ENCODE measurements around the gene MTA2.

The MTA2 gene

GRCh38 chr11:62599069-62599696 is 2.5 kb downstream of the MTA2 start (continued):
- TF ChIP-seq, protein P1, sequence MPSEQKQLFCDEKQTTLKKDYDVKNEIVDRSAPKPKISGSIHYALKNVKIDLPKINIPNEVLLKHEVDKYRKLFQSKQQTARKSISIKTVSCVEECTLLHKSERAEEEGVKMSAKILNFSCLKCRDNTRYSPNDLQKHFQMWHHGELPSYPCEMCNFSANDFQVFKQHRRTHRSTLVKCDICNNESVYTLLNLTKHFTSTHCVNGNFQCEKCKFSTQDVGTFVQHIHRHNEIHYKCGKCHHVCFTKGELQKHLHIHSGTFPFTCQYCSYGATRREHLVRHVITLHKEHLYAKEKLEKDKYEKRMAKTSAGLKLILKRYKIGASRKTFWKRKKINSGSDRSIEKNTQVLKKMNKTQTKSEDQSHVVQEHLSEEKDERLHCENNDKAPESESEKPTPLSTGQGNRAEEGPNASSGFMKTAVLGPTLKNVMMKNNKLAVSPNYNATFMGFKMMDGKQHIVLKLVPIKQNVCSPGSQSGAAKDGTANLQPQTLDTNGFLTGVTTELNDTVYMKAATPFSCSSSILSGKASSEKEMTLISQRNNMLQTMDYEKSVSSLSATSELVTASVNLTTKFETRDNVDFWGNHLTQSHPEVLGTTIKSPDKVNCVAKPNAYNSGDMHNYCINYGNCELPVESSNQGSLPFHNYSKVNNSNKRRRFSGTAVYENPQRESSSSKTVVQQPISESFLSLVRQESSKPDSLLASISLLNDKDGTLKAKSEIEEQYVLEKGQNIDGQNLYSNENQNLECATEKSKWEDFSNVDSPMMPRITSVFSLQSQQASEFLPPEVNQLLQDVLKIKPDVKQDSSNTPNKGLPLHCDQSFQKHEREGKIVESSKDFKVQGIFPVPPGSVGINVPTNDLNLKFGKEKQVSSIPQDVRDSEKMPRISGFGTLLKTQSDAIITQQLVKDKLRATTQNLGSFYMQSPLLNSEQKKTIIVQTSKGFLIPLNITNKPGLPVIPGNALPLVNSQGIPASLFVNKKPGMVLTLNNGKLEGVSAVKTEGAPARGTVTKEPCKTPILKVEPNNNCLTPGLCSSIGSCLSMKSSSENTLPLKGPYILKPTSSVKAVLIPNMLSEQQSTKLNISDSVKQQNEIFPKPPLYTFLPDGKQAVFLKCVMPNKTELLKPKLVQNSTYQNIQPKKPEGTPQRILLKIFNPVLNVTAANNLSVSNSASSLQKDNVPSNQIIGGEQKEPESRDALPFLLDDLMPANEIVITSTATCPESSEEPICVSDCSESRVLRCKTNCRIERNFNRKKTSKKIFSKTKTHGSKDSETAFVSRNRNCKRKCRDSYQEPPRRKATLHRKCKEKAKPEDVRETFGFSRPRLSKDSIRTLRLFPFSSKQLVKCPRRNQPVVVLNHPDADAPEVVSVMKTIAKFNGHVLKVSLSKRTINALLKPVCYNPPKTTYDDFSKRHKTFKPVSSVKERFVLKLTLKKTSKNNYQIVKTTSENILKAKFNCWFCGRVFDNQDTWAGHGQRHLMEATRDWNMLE (tag by site-specific recombination; conservative IDR thresholded peaks at IDR 0.05; ENCODE audit: low read depth) = peak; percentile 52
- no peak for TF ChIP-seq ZNF132 (tag by site-specific recombination; IDR thresholded peaks at IDR 0.05; ENCODE audit: borderline replicate concordance)
- no peak for TF ChIP-seq ZNF239 (tag by site-specific recombination; IDR thresholded peaks at IDR 0.05)
- TF ChIP-seq ZNF600 (tag by site-specific recombination; IDR thresholded peaks at IDR 0.05) = no peak
- no peak for TF ChIP-seq ZNF473 (tag by site-specific recombination; IDR thresholded peaks at IDR 0.05)
- TF ChIP-seq ZNF843 (tag by site-specific recombination; IDR thresholded peaks at IDR 0.05) = no peak
- TF ChIP-seq ZNF138 (tag by site-specific recombination; IDR thresholded peaks at IDR 0.05; ENCODE audit: borderline replicate concordance) = no peak
- TF ChIP-seq IKZF3 (tag by site-specific recombination; IDR thresholded peaks at IDR 0.05) = 0 out of 2 replicates have a peak, but pooled peaks have one; percentile 24
- TF ChIP-seq ZBTB17 (tag by site-specific recombination; IDR thresholded peaks at IDR 0.05) = peak; percentile 86
- no peak for TF ChIP-seq ZNF768 (tag by site-specific recombination; IDR thresholded peaks at IDR 0.05)
- no peak for TF ChIP-seq ZIC2 (tag by site-specific recombination; IDR thresholded peaks at IDR 0.05)
- TF ChIP-seq, protein P2, sequence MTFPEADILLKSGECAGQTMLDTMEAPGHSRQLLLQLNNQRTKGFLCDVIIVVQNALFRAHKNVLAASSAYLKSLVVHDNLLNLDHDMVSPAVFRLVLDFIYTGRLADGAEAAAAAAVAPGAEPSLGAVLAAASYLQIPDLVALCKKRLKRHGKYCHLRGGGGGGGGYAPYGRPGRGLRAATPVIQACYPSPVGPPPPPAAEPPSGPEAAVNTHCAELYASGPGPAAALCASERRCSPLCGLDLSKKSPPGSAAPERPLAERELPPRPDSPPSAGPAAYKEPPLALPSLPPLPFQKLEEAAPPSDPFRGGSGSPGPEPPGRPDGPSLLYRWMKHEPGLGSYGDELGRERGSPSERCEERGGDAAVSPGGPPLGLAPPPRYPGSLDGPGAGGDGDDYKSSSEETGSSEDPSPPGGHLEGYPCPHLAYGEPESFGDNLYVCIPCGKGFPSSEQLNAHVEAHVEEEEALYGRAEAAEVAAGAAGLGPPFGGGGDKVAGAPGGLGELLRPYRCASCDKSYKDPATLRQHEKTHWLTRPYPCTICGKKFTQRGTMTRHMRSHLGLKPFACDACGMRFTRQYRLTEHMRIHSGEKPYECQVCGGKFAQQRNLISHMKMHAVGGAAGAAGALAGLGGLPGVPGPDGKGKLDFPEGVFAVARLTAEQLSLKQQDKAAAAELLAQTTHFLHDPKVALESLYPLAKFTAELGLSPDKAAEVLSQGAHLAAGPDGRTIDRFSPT (tag by site-specific recombination; IDR thresholded peaks at IDR 0.05) = no peak
- TF ChIP-seq ZBTB48 (tag by site-specific recombination; IDR thresholded peaks at IDR 0.05) = no peak
- TF ChIP-seq ZNF624 (tag by site-specific recombination; IDR thresholded peaks at IDR 0.05) = no peak
- no peak for TF ChIP-seq ZNF350 (tag by site-specific recombination; IDR thresholded peaks at IDR 0.05)
- TF ChIP-seq, protein P3, sequence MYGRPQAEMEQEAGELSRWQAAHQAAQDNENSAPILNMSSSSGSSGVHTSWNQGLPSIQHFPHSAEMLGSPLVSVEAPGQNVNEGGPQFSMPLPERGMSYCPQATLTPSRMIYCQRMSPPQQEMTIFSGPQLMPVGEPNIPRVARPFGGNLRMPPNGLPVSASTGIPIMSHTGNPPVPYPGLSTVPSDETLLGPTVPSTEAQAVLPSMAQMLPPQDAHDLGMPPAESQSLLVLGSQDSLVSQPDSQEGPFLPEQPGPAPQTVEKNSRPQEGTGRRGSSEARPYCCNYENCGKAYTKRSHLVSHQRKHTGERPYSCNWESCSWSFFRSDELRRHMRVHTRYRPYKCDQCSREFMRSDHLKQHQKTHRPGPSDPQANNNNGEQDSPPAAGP (tag by site-specific recombination; IDR thresholded peaks at IDR 0.05) = no peak
- no peak for TF ChIP-seq ZNF585B (tag by site-specific recombination; IDR thresholded peaks at IDR 0.05)
- no peak for TF ChIP-seq ZNF776 (tag by site-specific recombination; IDR thresholded peaks at IDR 0.05; ENCODE audit: borderline replicate concordance)
- TF ChIP-seq ZXDB (tag by site-specific recombination; IDR thresholded peaks at IDR 0.05) = peak; percentile 100
- TF ChIP-seq FEZF1 (tag by site-specific recombination; IDR thresholded peaks at IDR 0.05) = no peak; the same call in 1 of the 2 replicates
- TF ChIP-seq KLF10 (tag by site-specific recombination; IDR thresholded peaks at IDR 0.05) = peak; percentile 88; the same call in 1 of the 2 replicates
- TF ChIP-seq, protein P4, sequence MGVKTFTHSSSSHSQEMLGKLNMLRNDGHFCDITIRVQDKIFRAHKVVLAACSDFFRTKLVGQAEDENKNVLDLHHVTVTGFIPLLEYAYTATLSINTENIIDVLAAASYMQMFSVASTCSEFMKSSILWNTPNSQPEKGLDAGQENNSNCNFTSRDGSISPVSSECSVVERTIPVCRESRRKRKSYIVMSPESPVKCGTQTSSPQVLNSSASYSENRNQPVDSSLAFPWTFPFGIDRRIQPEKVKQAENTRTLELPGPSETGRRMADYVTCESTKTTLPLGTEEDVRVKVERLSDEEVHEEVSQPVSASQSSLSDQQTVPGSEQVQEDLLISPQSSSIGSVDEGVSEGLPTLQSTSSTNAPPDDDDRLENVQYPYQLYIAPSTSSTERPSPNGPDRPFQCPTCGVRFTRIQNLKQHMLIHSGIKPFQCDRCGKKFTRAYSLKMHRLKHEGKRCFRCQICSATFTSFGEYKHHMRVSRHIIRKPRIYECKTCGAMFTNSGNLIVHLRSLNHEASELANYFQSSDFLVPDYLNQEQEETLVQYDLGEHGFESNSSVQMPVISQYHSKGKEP (tag by site-specific recombination; IDR thresholded peaks at IDR 0.05) = no peak
- TF ChIP-seq, protein P5, sequence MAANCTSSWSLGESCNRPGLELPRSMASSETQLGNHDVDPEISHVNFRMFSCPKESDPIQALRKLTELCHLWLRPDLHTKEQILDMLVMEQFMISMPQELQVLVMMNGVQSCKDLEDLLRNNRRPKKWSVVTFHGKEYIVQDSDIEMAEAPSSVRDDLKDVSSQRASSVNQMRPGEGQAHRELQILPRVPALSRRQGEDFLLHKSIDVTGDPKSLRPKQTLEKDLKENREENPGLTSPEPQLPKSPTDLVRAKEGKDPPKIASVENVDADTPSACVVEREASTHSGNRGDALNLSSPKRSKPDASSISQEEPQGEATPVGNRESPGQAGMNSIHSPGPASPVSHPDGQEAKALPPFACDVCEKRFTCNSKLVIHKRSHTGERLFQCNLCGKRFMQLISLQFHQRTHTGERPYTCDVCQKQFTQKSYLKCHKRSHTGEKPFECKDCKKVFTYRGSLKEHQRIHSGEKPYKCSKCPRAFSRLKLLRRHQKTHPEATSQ (tag by site-specific recombination; IDR thresholded peaks at IDR 0.05) = no peak
- no peak for TF ChIP-seq ZNF416 (tag by site-specific recombination; IDR thresholded peaks at IDR 0.05)
- TF ChIP-seq MZF1 (tag by site-specific recombination; IDR thresholded peaks at IDR 0.05; ENCODE audit: borderline replicate concordance) = no peak
- no peak for TF ChIP-seq EGR2 (tag by site-specific recombination; IDR thresholded peaks at IDR 0.05; ENCODE audit: low read depth)
- peak; percentile 36; the same call in 1 of the 2 replicates for TF ChIP-seq SP7 (tag by site-specific recombination; IDR thresholded peaks at IDR 0.05)
- TF ChIP-seq, protein P6, sequence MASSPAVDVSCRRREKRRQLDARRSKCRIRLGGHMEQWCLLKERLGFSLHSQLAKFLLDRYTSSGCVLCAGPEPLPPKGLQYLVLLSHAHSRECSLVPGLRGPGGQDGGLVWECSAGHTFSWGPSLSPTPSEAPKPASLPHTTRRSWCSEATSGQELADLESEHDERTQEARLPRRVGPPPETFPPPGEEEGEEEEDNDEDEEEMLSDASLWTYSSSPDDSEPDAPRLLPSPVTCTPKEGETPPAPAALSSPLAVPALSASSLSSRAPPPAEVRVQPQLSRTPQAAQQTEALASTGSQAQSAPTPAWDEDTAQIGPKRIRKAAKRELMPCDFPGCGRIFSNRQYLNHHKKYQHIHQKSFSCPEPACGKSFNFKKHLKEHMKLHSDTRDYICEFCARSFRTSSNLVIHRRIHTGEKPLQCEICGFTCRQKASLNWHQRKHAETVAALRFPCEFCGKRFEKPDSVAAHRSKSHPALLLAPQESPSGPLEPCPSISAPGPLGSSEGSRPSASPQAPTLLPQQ (tag by site-specific recombination; IDR thresholded peaks at IDR 0.05) = no peak

All from HEK293 (cell line).